GM23338 (cell line): ENCODE data around the gene WDR70. TPM values are rescaled to one million over a fixed set of nuclear protein-coding genes. Genes with fewer than 3 reads are reported as not detected.

Experiments used
- ATAC-seq: fragments of 200-7000 bp; cut with Tn5 transposase; 3 replicates; pipeline ENCODE4 v1.9.1; 2020
- DNase-seq: peaks from one replicate; pipeline ENCODE4 v3.0.0-alpha.2; 2015; ENCODE audit warnings: low spot score
- H2AFZ ChIP-seq: fragments of 200-600 bp; sonication (generic); 2 replicates; pipeline ENCODE4 v1.8.0; 2016; ENCODE audit warnings: antibody characterized with exemption, mild to moderate bottlenecking, moderate library complexity
- H3F3A ChIP-seq: fragments of 200-600 bp; sonication (generic); replicated peaks from 2 replicates; pipeline ENCODE4 v1.8.0; 2017; ENCODE audit warnings: antibody characterized with exemption, mixed run types, low read depth
- H3K27ac ChIP-seq: fragments of 200-600 bp; sonication (generic); 2 replicates; pipeline ENCODE4 v1.6.1; 2016; ENCODE audit warnings: low read depth
- H3K27me3 ChIP-seq: fragments of 200-600 bp; sonication (generic); 2 replicates; pipeline ENCODE4 v1.8.0; 2016; ENCODE audit warnings: mild to moderate bottlenecking, mixed run types, moderate library complexity; ENCODE audit not compliant: insufficient read depth
- H3K36me3 ChIP-seq: fragments of 200-600 bp; sonication (generic); 2 replicates; pipeline ENCODE4 v1.8.0; 2016; ENCODE audit warnings: mild to moderate bottlenecking; ENCODE audit not compliant: insufficient read depth
- H3K4me1 ChIP-seq: fragments of 200-600 bp; sonication (generic); 2 replicates; pipeline ENCODE4 v1.8.0; 2016; ENCODE audit warnings: mild to moderate bottlenecking, moderate library complexity; ENCODE audit not compliant: insufficient read depth
- H3K4me2 ChIP-seq: fragments of 200-600 bp; sonication (generic); 2 replicates; pipeline ENCODE4 v1.7.1; 2017; ENCODE audit warnings: mixed run types
- H3K4me3 ChIP-seq: fragments of 200-600 bp; sonication (generic); 2 replicates; pipeline ENCODE4 v1.6.1; 2016; ENCODE audit warnings: mixed run types
- H3K79me2 ChIP-seq: fragments of 200-600 bp; sonication (generic); replicated peaks from 2 replicates; pipeline ENCODE4 v1.8.0; 2017; ENCODE audit warnings: mild to moderate bottlenecking; ENCODE audit not compliant: insufficient read depth
- H3K9me2 ChIP-seq: fragments of 200-600 bp; sonication (generic); 2 replicates; pipeline ENCODE4 v1.8.0; 2017; ENCODE audit not compliant: insufficient read depth
- H4K20me1 ChIP-seq: fragments of 200-600 bp; sonication (generic); replicated peaks from 2 replicates; pipeline ENCODE4 v1.8.0; 2017; ENCODE audit warnings: mild to moderate bottlenecking; ENCODE audit not compliant: insufficient read depth
- H3K27ac Mint-ChIP-seq: 2 replicates; pipeline ENCODE4 v1.8.0; 2020; ENCODE audit warnings: inconsistent platforms, mild to moderate bottlenecking, moderate library complexity, mixed read lengths
- H3K27me3 Mint-ChIP-seq: 3 replicates; pipeline ENCODE4 v1.8.0; 2022; ENCODE audit warnings: low read depth, mild to moderate bottlenecking, moderate library complexity, mixed read lengths, inconsistent platforms; ENCODE audit not compliant: insufficient read depth, poor library complexity
- H3K36me3 Mint-ChIP-seq: 3 replicates; pipeline ENCODE4 v1.8.0; 2021; ENCODE audit warnings: low read depth, mild to moderate bottlenecking, inconsistent platforms, moderate library complexity, mixed read lengths
- H3K4me1 Mint-ChIP-seq: 3 replicates; pipeline ENCODE4 v1.8.0; 2020; ENCODE audit warnings: mild to moderate bottlenecking, inconsistent platforms, mixed read lengths
- H3K4me3 Mint-ChIP-seq: 3 replicates; pipeline ENCODE4 v1.8.0; 2021; ENCODE audit warnings: moderate library complexity, mild to moderate bottlenecking, inconsistent platforms, mixed read lengths
- H3K9me3 Mint-ChIP-seq: 3 replicates; pipeline ENCODE4 v1.8.0; 2020; ENCODE audit warnings: moderate library complexity, mild to moderate bottlenecking, inconsistent platforms, mixed read lengths
- CREB1 ChIP-seq: fragments of 250-450 bp; sonication (Bioruptor Pico); IDR thresholded peaks from 2 replicates; pipeline ENCODE4 v1.5.0; 2020; ENCODE audit warnings: low read depth, mild to moderate bottlenecking, moderate library complexity
- EZH2 ChIP-seq: fragments of 200-600 bp; sonication (generic); IDR thresholded peaks from one replicate; pipeline ENCODE4 v1.8.0; 2017; ENCODE audit warnings: antibody characterized with exemption, mild to moderate bottlenecking, low read depth; ENCODE audit not compliant: unreplicated experiment
- EZH2phosphoT487 ChIP-seq: fragments of 200-600 bp; sonication (generic); IDR thresholded peaks from one replicate; pipeline ENCODE4 v1.8.1; 2018; ENCODE audit warnings: antibody characterized with exemption; ENCODE audit not compliant: unreplicated experiment
- JUNB ChIP-seq: IDR thresholded peaks from one replicate; pipeline ENCODE4 v1.6.1; 2016; ENCODE audit warnings: antibody characterized with exemption; ENCODE audit not compliant: unreplicated experiment
- NANOG ChIP-seq: IDR thresholded peaks from 2 replicates; pipeline ENCODE4 v1.6.1; 2016; ENCODE audit warnings: antibody characterized with exemption, borderline replicate concordance
- POLR2AphosphoS5 ChIP-seq: IDR thresholded peaks from 2 replicates; pipeline ENCODE4 v1.6.1; 2016; ENCODE audit warnings: antibody characterized with exemption, low read depth
- STAT1 ChIP-seq: IDR thresholded peaks from one replicate; pipeline ENCODE4 v1.6.1; 2016; ENCODE audit warnings: antibody characterized with exemption; ENCODE audit not compliant: unreplicated experiment
- ZNF114 ChIP-seq: fragments of 250-450 bp; sonication (Bioruptor Pico); IDR thresholded peaks from 2 replicates; pipeline ENCODE4 v1.5.0; 2020; ENCODE audit warnings: mild to moderate bottlenecking, moderate library complexity
- ZNF331 ChIP-seq: fragments of 250-450 bp; sonication (Bioruptor Pico); IDR thresholded peaks from 2 replicates; pipeline ENCODE4 v1.5.0; 2020; ENCODE audit warnings: low read depth, mild to moderate bottlenecking, moderate library complexity
- polyA plus RNA-seq: library from polyadenylated mRNA; unstranded; fragments of >200 nt; fragmentation: Nextera tagmentation; extraction: Ambion mirVana; gene quantifications from 2 replicates; pipeline ENCODE4 v1.2.1, GENCODE V29; 2016
- total RNA-seq: library from RNA; depleted of rRNA; stranded (reverse); fragments of >200 nt; shearing (Covaris generic); gene quantifications from 2 replicates; pipeline ENCODE4 v1.2.3, GENCODE V29; 2014
- TF ChIP-seq, protein P1 (sequence below): IDR thresholded peaks from one replicate; pipeline ENCODE4 v1.6.1; 2018; ENCODE audit warnings: antibody characterized with exemption; ENCODE audit not compliant: unreplicated experiment
- TF ChIP-seq, protein P2 (sequence below): IDR thresholded peaks from 2 replicates; pipeline ENCODE4 v1.6.1; 2016; ENCODE audit warnings: antibody characterized with exemption
- TF ChIP-seq, protein P3 (sequence below), 2 experiments: fragments of 200-600 bp in 1 of 2; sonication (generic) in 1 of 2; conservative IDR thresholded peaks; 2 replicates each; pipeline versions ENCODE4 v1.5.1 to v1.6.1; 2016 to 2017; ENCODE audit warnings: antibody characterized with exemption in 2 of 2, low read depth in 2 of 2, mild to moderate bottlenecking in 2 of 2, moderate library complexity in 1 of 2

The WDR70 gene
- total and polyA plus RNA-seq, 2 experiments from 2014 or later, result 34.9 to 86.7 TPM

DNA sequence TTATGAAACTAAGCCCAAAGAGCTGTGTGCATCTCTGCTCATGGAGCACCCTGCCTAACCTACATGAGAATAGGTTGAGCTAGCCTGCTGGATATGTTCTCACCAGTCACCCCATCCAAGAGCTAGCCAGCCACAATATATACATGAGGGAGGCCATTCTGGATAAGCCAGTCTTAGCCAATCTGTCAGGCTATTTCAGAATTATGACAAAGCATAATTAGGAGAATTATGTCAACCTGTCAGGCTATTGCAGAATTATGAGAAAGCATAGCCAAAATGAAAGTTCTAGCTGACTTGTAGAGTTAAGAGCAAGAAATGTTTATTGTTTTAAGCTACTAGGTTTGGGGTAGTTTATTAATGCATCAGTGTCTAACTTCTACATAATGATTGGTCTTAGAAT, 189.8 kb downstream of the WDR70 start (continued):
- TF ChIP-seq, protein P1, sequence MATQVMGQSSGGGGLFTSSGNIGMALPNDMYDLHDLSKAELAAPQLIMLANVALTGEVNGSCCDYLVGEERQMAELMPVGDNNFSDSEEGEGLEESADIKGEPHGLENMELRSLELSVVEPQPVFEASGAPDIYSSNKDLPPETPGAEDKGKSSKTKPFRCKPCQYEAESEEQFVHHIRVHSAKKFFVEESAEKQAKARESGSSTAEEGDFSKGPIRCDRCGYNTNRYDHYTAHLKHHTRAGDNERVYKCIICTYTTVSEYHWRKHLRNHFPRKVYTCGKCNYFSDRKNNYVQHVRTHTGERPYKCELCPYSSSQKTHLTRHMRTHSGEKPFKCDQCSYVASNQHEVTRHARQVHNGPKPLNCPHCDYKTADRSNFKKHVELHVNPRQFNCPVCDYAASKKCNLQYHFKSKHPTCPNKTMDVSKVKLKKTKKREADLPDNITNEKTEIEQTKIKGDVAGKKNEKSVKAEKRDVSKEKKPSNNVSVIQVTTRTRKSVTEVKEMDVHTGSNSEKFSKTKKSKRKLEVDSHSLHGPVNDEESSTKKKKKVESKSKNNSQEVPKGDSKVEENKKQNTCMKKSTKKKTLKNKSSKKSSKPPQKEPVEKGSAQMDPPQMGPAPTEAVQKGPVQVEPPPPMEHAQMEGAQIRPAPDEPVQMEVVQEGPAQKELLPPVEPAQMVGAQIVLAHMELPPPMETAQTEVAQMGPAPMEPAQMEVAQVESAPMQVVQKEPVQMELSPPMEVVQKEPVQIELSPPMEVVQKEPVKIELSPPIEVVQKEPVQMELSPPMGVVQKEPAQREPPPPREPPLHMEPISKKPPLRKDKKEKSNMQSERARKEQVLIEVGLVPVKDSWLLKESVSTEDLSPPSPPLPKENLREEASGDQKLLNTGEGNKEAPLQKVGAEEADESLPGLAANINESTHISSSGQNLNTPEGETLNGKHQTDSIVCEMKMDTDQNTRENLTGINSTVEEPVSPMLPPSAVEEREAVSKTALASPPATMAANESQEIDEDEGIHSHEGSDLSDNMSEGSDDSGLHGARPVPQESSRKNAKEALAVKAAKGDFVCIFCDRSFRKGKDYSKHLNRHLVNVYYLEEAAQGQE, result no peak
- TF ChIP-seq ZNF331 (CRISPR knock-in tag) (no peak), ZNF114 (CRISPR knock-in tag) (no peak), NANOG (no peak), CREB1 (CRISPR knock-in tag) (no peak)

DNA sequence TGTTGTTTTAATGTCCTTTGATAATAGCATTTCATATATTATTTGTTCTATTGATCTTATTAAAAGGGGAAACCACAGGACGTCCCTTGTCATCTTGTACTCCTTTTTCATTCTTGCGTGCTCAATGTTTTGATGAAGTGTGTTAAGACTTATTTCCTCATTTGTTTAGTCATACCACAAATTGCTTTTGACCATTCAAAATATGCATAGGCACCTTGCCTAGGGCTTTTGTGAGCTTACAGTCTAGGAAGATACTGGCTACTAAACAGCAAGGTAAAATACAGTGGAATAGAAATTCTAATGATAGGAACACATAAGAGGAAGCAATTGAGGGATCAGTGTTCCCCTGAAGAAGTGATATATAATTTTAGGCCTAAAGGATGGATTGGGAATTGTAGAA, 190.3 kb downstream of the WDR70 start:
- Histone ChIP-seq H3K36me3 (no peaks in the 10 kb centered on the region), H3K79me2 (no peaks in the 10 kb centered on the region), H3K27ac (no peak overlapping the region), H3K27me3 (no peaks in the 10 kb centered on the region), H3K4me2 (no peak overlapping the region), H4K20me1 (no peaks in the 10 kb centered on the region), H2AFZ (no peak overlapping the region), H3K9me2 (0 out of 2 replicates have a peak, but pooled peaks cover 8% of the 10 kb centered on the region), H3F3A (no peaks in the 10 kb centered on the region), H3K4me3 (no peak overlapping the region), H3K4me1 (no peaks in the 10 kb centered on the region; the same call in 1 of the 2 replicates)
- peaks cover 3% of the 10 kb centered on the region; the same call in 1 of the 3 replicates for H3K9me3 Mint-ChIP-seq
- H3K36me3 Mint-ChIP-seq, result no peaks in the 10 kb centered on the region
- peaks cover 5% of the 10 kb centered on the region; the same call in 2 of the 3 replicates for H3K4me1 Mint-ChIP-seq
- no peak for ATAC-seq
- no peak overlapping the region for H3K27ac Mint-ChIP-seq
- H3K27me3 Mint-ChIP-seq, result no peaks in the 10 kb centered on the region
- no peak overlapping the region for H3K4me3 Mint-ChIP-seq
- no peak for DNase-seq
- TF ChIP-seq NANOG (no peak), STAT1 (no peak), EZH2 (no peak), POLR2AphosphoS5 (no peak), EZH2phosphoT487 (no peak), ZNF114 (CRISPR knock-in tag) (no peak), ZNF331 (CRISPR knock-in tag) (no peak), JUNB (no peak)
- TF ChIP-seq, protein P2, sequence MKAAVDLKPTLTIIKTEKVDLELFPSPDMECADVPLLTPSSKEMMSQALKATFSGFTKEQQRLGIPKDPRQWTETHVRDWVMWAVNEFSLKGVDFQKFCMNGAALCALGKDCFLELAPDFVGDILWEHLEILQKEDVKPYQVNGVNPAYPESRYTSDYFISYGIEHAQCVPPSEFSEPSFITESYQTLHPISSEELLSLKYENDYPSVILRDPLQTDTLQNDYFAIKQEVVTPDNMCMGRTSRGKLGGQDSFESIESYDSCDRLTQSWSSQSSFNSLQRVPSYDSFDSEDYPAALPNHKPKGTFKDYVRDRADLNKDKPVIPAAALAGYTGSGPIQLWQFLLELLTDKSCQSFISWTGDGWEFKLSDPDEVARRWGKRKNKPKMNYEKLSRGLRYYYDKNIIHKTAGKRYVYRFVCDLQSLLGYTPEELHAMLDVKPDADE, result no peak
- TF ChIP-seq, protein P1, result no peak
- TF ChIP-seq, protein P3, sequence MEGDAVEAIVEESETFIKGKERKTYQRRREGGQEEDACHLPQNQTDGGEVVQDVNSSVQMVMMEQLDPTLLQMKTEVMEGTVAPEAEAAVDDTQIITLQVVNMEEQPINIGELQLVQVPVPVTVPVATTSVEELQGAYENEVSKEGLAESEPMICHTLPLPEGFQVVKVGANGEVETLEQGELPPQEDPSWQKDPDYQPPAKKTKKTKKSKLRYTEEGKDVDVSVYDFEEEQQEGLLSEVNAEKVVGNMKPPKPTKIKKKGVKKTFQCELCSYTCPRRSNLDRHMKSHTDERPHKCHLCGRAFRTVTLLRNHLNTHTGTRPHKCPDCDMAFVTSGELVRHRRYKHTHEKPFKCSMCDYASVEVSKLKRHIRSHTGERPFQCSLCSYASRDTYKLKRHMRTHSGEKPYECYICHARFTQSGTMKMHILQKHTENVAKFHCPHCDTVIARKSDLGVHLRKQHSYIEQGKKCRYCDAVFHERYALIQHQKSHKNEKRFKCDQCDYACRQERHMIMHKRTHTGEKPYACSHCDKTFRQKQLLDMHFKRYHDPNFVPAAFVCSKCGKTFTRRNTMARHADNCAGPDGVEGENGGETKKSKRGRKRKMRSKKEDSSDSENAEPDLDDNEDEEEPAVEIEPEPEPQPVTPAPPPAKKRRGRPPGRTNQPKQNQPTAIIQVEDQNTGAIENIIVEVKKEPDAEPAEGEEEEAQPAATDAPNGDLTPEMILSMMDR (conservative IDR thresholded peaks at IDR 0.05; ENCODE audit: low read depth in 2 of 2), result no peak
